ENCODE measurements around the gene USP21.

USP21 gene

DNA sequence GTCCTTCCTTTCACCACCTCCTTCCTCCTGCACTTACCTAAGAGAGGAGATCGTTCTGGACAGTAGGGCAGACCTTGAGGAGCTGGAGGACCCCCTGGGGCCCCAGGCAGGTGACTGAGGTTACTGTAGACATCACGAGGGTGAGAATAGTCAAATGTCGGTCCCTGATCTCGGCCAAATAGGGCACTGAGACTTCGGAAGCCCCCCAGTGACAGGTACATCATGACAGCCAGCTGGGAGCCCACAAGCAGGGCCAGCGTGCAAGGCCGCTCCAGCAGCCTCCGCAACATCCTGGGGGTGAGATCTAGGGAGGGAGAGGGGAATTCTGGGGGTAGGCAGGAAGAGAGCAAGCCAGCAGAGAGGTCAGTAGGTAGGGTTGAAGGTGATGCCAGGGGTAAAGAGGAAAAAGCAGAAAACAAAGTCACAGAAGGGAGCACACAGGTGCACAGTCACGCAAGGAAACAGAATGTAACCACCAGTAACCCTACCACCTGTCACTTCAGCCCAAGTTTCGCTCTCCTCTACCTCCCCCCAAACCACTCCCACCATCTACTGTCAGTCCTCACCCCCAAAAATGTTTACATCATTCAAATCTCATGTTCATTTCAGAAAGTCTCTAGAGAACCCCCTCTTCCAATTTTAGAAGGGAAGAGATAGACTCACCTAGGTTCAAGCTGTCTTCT, 16.6 kb downstream of the USP21 start:
- Histone ChIP-seq H3K9me3 (ENCODE audit: control insufficient read depth, low read depth, low read length) (no peaks in the 10 kb centered on the region), H3K36me3 (ENCODE audit: control insufficient read depth, low read depth, low read length) (peaks cover 34% of the 10 kb centered on the region), H3K27ac (ENCODE audit: low read length) (no peak overlapping the region), H3K27me3 (ENCODE audit: control insufficient read depth, insufficient read depth, low read length) (no peaks in the 10 kb centered on the region), H3K4me1 (ENCODE audit: control insufficient read depth, low read depth, low read length) (peaks cover 6% of the 10 kb centered on the region), H3K9ac (ENCODE audit: low read length) (no peak overlapping the region), H3K4me3 (ENCODE audit: low read length) (peak overlapping the region; percentile 93)

DNA sequence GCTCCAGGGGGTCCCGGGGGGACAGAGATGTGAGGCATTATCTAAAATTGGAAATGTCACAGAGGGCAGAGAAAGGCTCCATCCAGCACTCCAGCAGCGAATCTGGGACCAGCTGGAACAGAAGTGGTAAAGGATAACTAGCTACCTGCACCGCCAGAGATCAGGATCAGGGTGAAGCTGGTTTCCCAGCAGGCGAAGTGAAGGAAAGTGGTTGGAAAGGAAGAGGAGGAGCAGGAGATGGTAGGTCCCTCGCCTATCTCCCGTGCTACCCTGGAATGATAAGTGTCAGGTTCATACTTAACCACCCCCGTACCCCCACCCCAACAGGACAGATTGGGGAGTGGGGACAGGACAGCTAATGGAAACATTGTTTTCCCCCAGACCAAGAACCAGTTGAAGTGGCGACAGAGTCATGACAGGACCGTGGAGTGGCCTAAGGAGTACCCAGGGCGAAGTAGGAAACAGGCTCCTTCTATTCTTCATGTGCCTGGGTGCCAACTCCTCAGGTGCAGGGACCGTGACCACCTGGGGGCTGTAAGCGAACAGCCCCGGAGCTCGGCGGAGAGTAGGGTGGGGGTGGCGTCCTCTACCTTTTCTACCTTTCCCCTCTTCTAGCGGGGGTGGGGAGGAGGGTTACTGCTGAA, 17.3 kb downstream of the USP21 start:
- Histone ChIP-seq H3K27me3 (ENCODE audit: control insufficient read depth, insufficient read depth, low read length) (no peaks in the 10 kb centered on the region), H3K9me3 (ENCODE audit: control insufficient read depth, low read depth, low read length) (no peaks in the 10 kb centered on the region), H3K27ac (ENCODE audit: low read length) (peak overlapping the region; percentile 43), H3K4me1 (ENCODE audit: control insufficient read depth, low read depth, low read length) (peaks cover 6% of the 10 kb centered on the region), H3K36me3 (ENCODE audit: control insufficient read depth, low read depth, low read length) (peaks cover 31% of the 10 kb centered on the region), H3K9ac (ENCODE audit: low read length) (peak overlapping the region; percentile 74), H3K4me3 (ENCODE audit: low read length) (peak overlapping the region; percentile 93)

DNA sequence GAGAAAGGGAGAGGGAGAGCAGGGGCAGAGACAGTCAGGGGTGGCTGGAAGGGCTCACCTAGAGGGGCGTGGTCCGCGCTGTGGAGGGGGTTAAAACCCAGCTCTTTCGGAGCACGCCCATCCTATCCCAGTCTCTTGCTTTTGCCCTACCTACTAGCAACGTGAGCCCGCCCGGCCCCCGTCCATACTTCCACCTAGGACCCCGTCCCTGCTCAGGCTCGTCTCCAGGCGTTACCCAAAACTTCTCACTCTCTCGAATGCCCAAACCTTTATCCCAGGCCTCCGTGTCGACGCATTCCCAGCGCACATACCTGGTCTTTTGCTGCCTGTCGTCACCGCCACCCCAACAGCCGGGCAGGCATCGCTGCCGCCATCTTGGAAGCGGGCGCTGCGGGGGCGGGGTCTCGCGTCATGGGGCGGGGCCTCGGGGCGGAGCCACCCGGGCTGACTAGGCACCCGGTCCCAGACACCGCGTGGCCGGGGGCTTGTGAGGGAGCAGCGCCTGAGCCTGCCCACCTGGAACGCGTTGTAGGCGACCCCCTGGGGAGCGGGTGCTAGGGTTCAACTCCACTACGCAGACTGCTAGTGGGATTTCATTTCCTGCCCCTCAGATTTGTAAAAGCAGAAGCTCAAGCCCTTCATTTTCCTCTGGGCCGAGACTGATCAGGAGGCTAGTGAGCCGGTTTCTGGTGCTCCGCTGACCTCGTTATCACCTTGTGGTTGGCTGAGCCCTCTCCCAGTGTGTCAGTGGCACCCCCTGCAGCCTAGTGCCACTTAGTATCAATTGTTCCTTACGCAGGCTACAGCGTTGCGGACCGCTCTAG, 18.0 kb downstream of the USP21 start, which contains the start of gene B4GALT3:
Gene B4GALT3 (minus strand): TSS at position 396 of the 824 bp plus-strand sequence. CDS start 1,447 bp downstream, outside the sequence.
- Histone ChIP-seq H3K36me3 (ENCODE audit: control insufficient read depth, low read depth, low read length) (peaks cover 23% of the 10 kb centered on the region), H3K9me3 (ENCODE audit: control insufficient read depth, low read depth, low read length) (no peaks in the 10 kb centered on the region), H3K27me3 (ENCODE audit: control insufficient read depth, insufficient read depth, low read length) (no peaks in the 10 kb centered on the region), H3K4me1 (ENCODE audit: control insufficient read depth, low read depth, low read length) (peaks cover 6% of the 10 kb centered on the region), H3K9ac (ENCODE audit: low read length) (peak within 1 kb of the TSS; percentile 74), H3K4me3 (ENCODE audit: low read length) (peak within 1 kb of the TSS; percentile 93), H3K27ac (ENCODE audit: low read length) (peak within 1 kb of the TSS; percentile 61)

- Histone ChIP-seq H3K9me3 (ENCODE audit: control insufficient read depth, low read depth, low read length) (no peaks in the 10 kb centered on the region), H3K4me1 (ENCODE audit: control insufficient read depth, low read depth, low read length) (peaks cover 6% of the 10 kb centered on the region), H3K9ac (ENCODE audit: low read length) (peak overlapping the region; percentile 74), H3K36me3 (ENCODE audit: control insufficient read depth, low read depth, low read length) (peaks cover 20% of the 10 kb centered on the region), H3K27ac (ENCODE audit: low read length) (peak overlapping the region; percentile 61), H3K27me3 (ENCODE audit: control insufficient read depth, insufficient read depth, low read length) (no peaks in the 10 kb centered on the region), H3K4me3 (ENCODE audit: low read length) (peak overlapping the region; percentile 93)
Observed at GRCh38 chr1:161177936-161178244, 18.6 kb downstream of the USP21 start.

DNA sequence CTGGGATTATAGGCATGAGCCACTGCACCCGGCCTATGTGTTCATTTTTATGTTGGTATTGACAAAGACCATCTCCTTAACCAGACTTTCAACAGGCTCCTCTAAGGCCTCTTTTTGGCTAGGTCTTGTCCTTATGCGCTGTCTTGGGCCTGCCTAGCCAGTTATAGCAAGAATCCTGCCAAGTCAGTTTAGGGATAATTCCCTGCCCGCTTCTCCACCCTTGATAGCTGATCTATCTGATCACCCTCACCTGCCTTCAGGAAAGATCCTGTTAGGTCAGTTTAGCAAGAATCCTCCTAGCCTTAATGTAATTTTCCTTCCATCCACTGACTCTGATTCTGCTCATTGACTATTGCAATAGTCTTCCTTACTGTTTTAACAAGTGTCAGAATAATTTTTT, 20.4 kb downstream of the USP21 start:
- Histone ChIP-seq H3K4me3 (ENCODE audit: low read length) (no peak overlapping the region), H3K9me3 (ENCODE audit: control insufficient read depth, low read depth, low read length) (no peaks in the 10 kb centered on the region), H3K27me3 (ENCODE audit: control insufficient read depth, insufficient read depth, low read length) (no peaks in the 10 kb centered on the region), H3K9ac (ENCODE audit: low read length) (no peak overlapping the region), H3K4me1 (ENCODE audit: control insufficient read depth, low read depth, low read length) (peaks cover 6% of the 10 kb centered on the region), H3K36me3 (ENCODE audit: control insufficient read depth, low read depth, low read length) (peaks cover 6% of the 10 kb centered on the region), H3K27ac (ENCODE audit: low read length) (no peak overlapping the region)

DNA sequence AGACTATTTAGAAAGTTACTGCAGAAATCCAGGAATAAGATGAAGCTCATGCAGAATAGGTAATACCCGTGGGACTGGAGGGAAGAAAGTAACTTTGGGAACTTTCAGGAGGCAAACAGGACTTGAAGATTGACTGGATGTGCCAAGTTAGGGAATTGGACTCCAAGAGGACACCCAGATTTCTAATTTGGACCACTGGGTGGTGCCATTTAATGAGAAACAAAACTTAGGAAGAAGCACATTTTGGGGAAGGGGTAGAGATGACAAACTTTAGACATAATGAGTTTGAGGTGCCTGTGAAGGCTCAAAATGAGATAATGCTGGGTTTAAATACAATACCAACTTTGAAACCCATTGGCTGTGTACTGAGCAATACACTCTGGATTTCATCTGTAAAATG, 21.3 kb downstream of the USP21 start:
- Histone ChIP-seq H3K27me3 (ENCODE audit: control insufficient read depth, insufficient read depth, low read length) (no peaks in the 10 kb centered on the region), H3K9ac (ENCODE audit: low read length) (no peak overlapping the region), H3K36me3 (ENCODE audit: control insufficient read depth, low read depth, low read length) (no peaks in the 10 kb centered on the region), H3K27ac (ENCODE audit: low read length) (no peak overlapping the region), H3K4me3 (ENCODE audit: low read length) (no peak overlapping the region), H3K9me3 (ENCODE audit: control insufficient read depth, low read depth, low read length) (no peaks in the 10 kb centered on the region), H3K4me1 (ENCODE audit: control insufficient read depth, low read depth, low read length) (peaks cover 6% of the 10 kb centered on the region)

DNA sequence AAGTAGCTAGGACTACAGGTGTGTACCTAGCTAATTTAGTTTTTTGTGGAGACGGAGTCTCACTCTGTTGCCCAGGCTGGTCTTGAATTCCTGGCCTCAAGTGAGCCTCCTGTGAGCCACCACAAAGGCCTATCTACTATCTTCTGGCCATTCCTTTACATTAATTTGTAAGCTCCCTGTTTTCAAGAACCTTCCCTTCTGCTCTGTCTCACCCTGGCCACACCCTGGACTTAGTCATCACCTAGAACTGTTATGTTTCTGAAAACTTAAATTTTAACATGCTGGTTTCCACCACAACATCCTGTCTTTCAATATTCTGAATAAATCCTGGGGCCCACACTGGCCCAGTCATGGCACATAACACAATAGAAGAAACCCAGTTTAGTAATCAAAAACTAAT, 22.9 kb downstream of the USP21 start:
- Histone ChIP-seq H3K9me3 (ENCODE audit: control insufficient read depth, low read depth, low read length) (no peaks in the 10 kb centered on the region), H3K4me1 (ENCODE audit: control insufficient read depth, low read depth, low read length) (peaks cover 6% of the 10 kb centered on the region), H3K36me3 (ENCODE audit: control insufficient read depth, low read depth, low read length) (no peaks in the 10 kb centered on the region), H3K27ac (ENCODE audit: low read length) (no peak overlapping the region), H3K9ac (ENCODE audit: low read length) (no peak overlapping the region), H3K27me3 (ENCODE audit: control insufficient read depth, insufficient read depth, low read length) (no peaks in the 10 kb centered on the region), H3K4me3 (ENCODE audit: low read length) (no peak overlapping the region)

DNA sequence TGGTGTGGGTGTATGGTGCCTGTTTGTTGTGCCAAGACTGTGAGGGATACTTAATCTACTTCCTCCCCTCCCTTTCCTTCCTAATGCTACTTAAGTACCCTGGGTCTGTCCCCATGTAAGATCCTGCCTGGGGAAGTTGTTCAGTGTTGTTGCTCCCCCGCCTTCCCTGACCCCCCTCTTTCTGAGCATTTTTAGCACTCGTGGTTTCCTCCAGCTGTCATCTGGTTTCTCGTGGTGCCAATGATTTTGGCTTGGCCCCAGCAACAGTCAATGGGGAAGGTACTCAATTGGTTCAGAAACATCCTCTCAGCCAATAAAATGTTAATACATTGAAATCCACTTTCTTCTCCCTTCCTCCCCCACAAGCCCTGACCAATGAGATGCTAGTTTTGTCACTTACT, 26.0 kb downstream of the USP21 start:
- Histone ChIP-seq H3K27ac (ENCODE audit: low read length) (no peak overlapping the region), H3K9ac (ENCODE audit: low read length) (no peak overlapping the region), H3K4me3 (ENCODE audit: low read length) (no peak overlapping the region)

GRCh38 chr1:161185732-161186311, 26.5 kb downstream of the USP21 start:
- Histone ChIP-seq H3K36me3 (ENCODE audit: control insufficient read depth, low read depth, low read length) (no peaks in the 10 kb centered on the region), H3K4me1 (ENCODE audit: control insufficient read depth, low read depth, low read length) (no peaks in the 10 kb centered on the region), H3K27ac (ENCODE audit: low read length) (no peak overlapping the region), H3K9ac (ENCODE audit: low read length) (no peak overlapping the region), H3K27me3 (ENCODE audit: control insufficient read depth, insufficient read depth, low read length) (no peaks in the 10 kb centered on the region), H3K4me3 (ENCODE audit: low read length) (no peak overlapping the region), H3K9me3 (ENCODE audit: control insufficient read depth, low read depth, low read length) (no peaks in the 10 kb centered on the region)

More for the DNA sequence above, 26.0 kb downstream of the USP21 start:
- no peaks in the 10 kb centered on the region for H3K4me1 ChIP-seq (ENCODE audit: control insufficient read depth, low read depth, low read length)
- no peaks in the 10 kb centered on the region for H3K9me3 ChIP-seq (ENCODE audit: control insufficient read depth, low read depth, low read length)
- H3K36me3 ChIP-seq (ENCODE audit: control insufficient read depth, low read depth, low read length) = no peaks in the 10 kb centered on the region
- no peaks in the 10 kb centered on the region for H3K27me3 ChIP-seq (ENCODE audit: control insufficient read depth, insufficient read depth, low read length)

DNA sequence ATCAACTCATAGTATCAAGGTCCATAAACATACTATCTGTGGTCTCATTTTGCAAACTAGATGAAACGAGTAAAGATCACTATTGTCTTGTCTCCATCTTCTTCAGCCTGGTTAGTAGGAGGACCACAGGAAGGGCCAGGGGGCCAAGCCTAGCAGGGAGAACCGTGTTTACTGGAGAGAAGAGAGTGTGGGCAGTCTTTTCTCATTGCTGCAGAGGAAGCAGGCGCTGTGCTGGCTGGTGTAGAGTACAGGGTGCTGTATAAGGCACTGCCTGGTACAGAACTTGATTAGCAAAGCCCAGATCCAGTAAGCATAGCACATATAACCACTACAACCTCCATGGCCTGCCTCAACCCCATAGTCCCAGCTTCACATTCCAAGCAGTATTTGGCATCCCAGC, 28.0 kb downstream of the USP21 start:
- Histone ChIP-seq H3K9me3 (ENCODE audit: control insufficient read depth, low read depth, low read length) (no peaks in the 10 kb centered on the region), H3K4me3 (ENCODE audit: low read length) (no peak overlapping the region), H3K9ac (ENCODE audit: low read length) (no peak overlapping the region), H3K27ac (ENCODE audit: low read length) (no peak overlapping the region), H3K36me3 (ENCODE audit: control insufficient read depth, low read depth, low read length) (peaks cover 8% of the 10 kb centered on the region), H3K27me3 (ENCODE audit: control insufficient read depth, insufficient read depth, low read length) (no peaks in the 10 kb centered on the region), H3K4me1 (ENCODE audit: control insufficient read depth, low read depth, low read length) (no peaks in the 10 kb centered on the region)

- peaks cover 8% of the 10 kb centered on the region for H3K36me3 ChIP-seq (ENCODE audit: control insufficient read depth, low read depth, low read length)
- no peaks in the 10 kb centered on the region for H3K27me3 ChIP-seq (ENCODE audit: control insufficient read depth, insufficient read depth, low read length)
- H3K27ac ChIP-seq (ENCODE audit: low read length) = no peak overlapping the region
- H3K9ac ChIP-seq (ENCODE audit: low read length) = no peak overlapping the region
- H3K4me3 ChIP-seq (ENCODE audit: low read length) = no peak overlapping the region
- no peaks in the 10 kb centered on the region for H3K9me3 ChIP-seq (ENCODE audit: control insufficient read depth, low read depth, low read length)
- no peaks in the 10 kb centered on the region for H3K4me1 ChIP-seq (ENCODE audit: control insufficient read depth, low read depth, low read length)
Observed at GRCh38 chr1:161188381-161188780, 29.1 kb downstream of the USP21 start.
